Transverse colon (tissue), 4 donors: ENCODE results near the gene CHID1. TPM values are rescaled to one million over a fixed set of nuclear protein-coding genes. Genes with fewer than 3 reads are reported as not detected.

Experiments
- DNase-seq: peaks from one replicate; pipeline ENCODE4 v3.0.0-alpha.2; 2019
- H3K27ac ChIP-seq, 4 donors: fragments of 200-600 bp; sonication (generic); 2 replicates each; pipeline ENCODE4 v1.5.1; 2016 to 2018; ENCODE audit warnings: inconsistent platforms in 4 of 4
- H3K27me3 ChIP-seq: fragments of 200-600 bp; sonication (generic); 2 replicates; pipeline ENCODE4 v1.5.1; 2017; ENCODE audit warnings: inconsistent platforms
- H3K36me3 ChIP-seq, 4 donors: fragments of 200-600 bp; sonication (generic); 2 replicates each; pipeline ENCODE4 v1.5.1; 2017 to 2019; ENCODE audit warnings: inconsistent platforms in 4 of 4
- H3K4me1 ChIP-seq, 4 donors: fragments of 200-600 bp; sonication (generic); 2 replicates each; pipeline ENCODE4 v1.5.1; 2017 to 2020; ENCODE audit warnings: inconsistent platforms in 4 of 4
- H3K4me3 ChIP-seq, 4 donors: fragments of 200-600 bp; sonication (generic); 1 replicate in 1 of 4; 2 replicates in 3 of 4; pipeline versions ENCODE4 v1.5.1 to v1.6.1; 2017 to 2019; ENCODE audit warnings: inconsistent platforms in 4 of 4
- H3K9me3 ChIP-seq, 2 donors: fragments of 200-600 bp; sonication (generic); 2 replicates each; pipeline ENCODE4 v1.5.1; 2017 to 2019; ENCODE audit warnings: inconsistent platforms in 2 of 2
- CTCF ChIP-seq, 5 experiments: fragments of 200-600 bp in 3 of 5; fragments of 450-650 bp in 2 of 5; sonication (generic) in 3 of 5; IDR thresholded peaks; 1 replicate in 2 of 5; 2 replicates in 3 of 5; pipeline ENCODE4 v1.5.1; 2016 to 2017; ENCODE audit warnings: antibody characterized with exemption in 5 of 5, inconsistent platforms in 3 of 5, mild to moderate bottlenecking in 2 of 5, moderate library complexity in 1 of 5
- EP300 ChIP-seq: sonication (generic); formaldehyde crosslinking; IDR thresholded peaks from one replicate; pipeline ENCODE4 v1.6.1; 2017; ENCODE audit warnings: antibody characterized with exemption, low read depth
- POLR2A ChIP-seq: fragments of 450-650 bp; IDR thresholded peaks from one replicate; pipeline ENCODE4 v1.6.1; 2016; ENCODE audit warnings: antibody characterized with exemption, mild to moderate bottlenecking, moderate library complexity
- POLR2AphosphoS5 ChIP-seq, 3 donors: sonication (generic); formaldehyde crosslinking; IDR thresholded peaks; one replicate each; pipeline ENCODE4 v1.6.1; 2016; ENCODE audit warnings: antibody characterized with exemption in 3 of 3
- WGBS, 2 donors: methylation state at CpG; one replicate each; pipeline ENCODE4 v1.1.5; 2018; ENCODE audit warnings: low coverage in 1 of 2; 5-methylcytosine and 5-hydroxymethylcytosine counted together
- in situ Hi-C, 4 donors: fragments of 200-750 bp; cut with MboI; loops; one replicate each; pipeline versions ENCODE4 v1.15.0 to v1.15.1; 2017; ENCODE audit warnings: low sequenced_read_pairs in 3 of 4, low pct_ligation_motif_present in 1 of 4, low pct_unique_long_range_greater_than_20kb in 1 of 4
- intact Hi-C: fragments of 100-400 bp; cut with DNase I; formaldehyde crosslinking; loops from one replicate; pipeline ENCODE4 v1.15.1; 2023; ENCODE audit warnings: low total_unique reads
- total RNA-seq, 4 donors: library from RNA; depleted of rRNA; stranded (reverse); fragments of >200 nt; gene quantifications; one replicate each; pipeline ENCODE4 v1.1.0, GENCODE V29; 2016

Gene CHID1
- total RNA-seq, 4 donors from 2014 or later = 15.3 to 58.2 (median 41.4) TPM

GRCh38 chr11:858053-858761 lies 52.4 kb downstream of the CHID1 start:
- intact Hi-C loops (loop anchor here (1.0 to 10.0 kb wide), 2 partner anchors 28 to 197 kb away; no protein-coding TSS in a partner anchor), in situ Hi-C loops (loop anchor here in 2 of 4 donors (25.0 kb wide), 1 partner anchor 179 kb away; the partner anchor contains the start of gene MUC6 (in 2 of the 2))
- Histone ChIP-seq H3K9me3 (no peaks in the 10 kb centered on the region), H3K4me1 (peaks cover 13 to 22% (median 15%) of the 10 kb centered on the region in 4 donors), H3K27me3 (peaks cover 24% of the 10 kb centered on the region), H3K36me3 (no peaks in the 10 kb centered on the region), H3K27ac (no peak overlapping the region), H3K4me3 (no peak overlapping the region)
- WGBS, 2 donors = 66 to 81% methylated on average over 7 to 26 of the region's 27 CpGs
- no peak for TF ChIP-seq CTCF (IDR thresholded peaks at IDR 0.05)
- no peak for TF ChIP-seq POLR2A
- no peak for TF ChIP-seq POLR2AphosphoS5 (IDR thresholded peaks at IDR 0.05)
- TF ChIP-seq EP300 = no peak
- no peak for DNase-seq

- in situ Hi-C loops (loop anchor here in 2 of 4 donors (25.0 kb wide), 1 partner anchor 181 kb away; the partner anchor contains the start of gene MUC6 (in 2 of the 2)), intact Hi-C loops (loop anchor here (10.0 kb wide), 1 partner anchor 198 kb away; no protein-coding TSS in a partner anchor)
- no peak overlapping the region for H3K4me3 ChIP-seq
- TF ChIP-seq CTCF (IDR thresholded peaks at IDR 0.05) = no peak
- TF ChIP-seq POLR2A = no peak
- TF ChIP-seq POLR2AphosphoS5 (IDR thresholded peaks at IDR 0.05) = no peak
- 63% methylated on average over 7 of the region's 8 CpGs; no CpG with 5 or more reads in 1 of the 2 donors for WGBS, 2 donors
- DNase-seq = no peak
- H3K27ac ChIP-seq = no peak overlapping the region
- H3K4me1 ChIP-seq = peaks cover 9 to 16% (median 11%) of the 10 kb centered on the region in 4 donors
- H3K36me3 ChIP-seq = no peaks in the 10 kb centered on the region
- peaks cover 8% of the 10 kb centered on the region for H3K27me3 ChIP-seq
- H3K9me3 ChIP-seq = no peaks in the 10 kb centered on the region
Measured at GRCh38 chr11:856397-856796, 54.2 kb downstream of the CHID1 start.

GRCh38 chr11:855796-856195 lies 54.8 kb downstream of the CHID1 start:
- DNase-seq = no peak
- intact Hi-C loops (loop anchor here (10.0 kb wide), 1 partner anchor 199 kb away; no protein-coding TSS in a partner anchor), in situ Hi-C loops (loop anchor here in 2 of 4 donors (25.0 kb wide), 1 partner anchor 182 kb away; the partner anchor contains the start of gene MUC6 (in 2 of the 2))
- no peak overlapping the region for H3K27ac ChIP-seq
- H3K9me3 ChIP-seq = no peaks in the 10 kb centered on the region
- H3K4me1 ChIP-seq = peaks cover 9 to 16% (median 11%) of the 10 kb centered on the region in 4 donors
- H3K36me3 ChIP-seq = no peaks in the 10 kb centered on the region
- peaks cover 9% of the 10 kb centered on the region for H3K27me3 ChIP-seq
- WGBS, 2 donors = 87% methylated on average over 4 of the region's 12 CpGs; no CpG with 5 or more reads in 1 of the 2 donors
- TF ChIP-seq CTCF (IDR thresholded peaks at IDR 0.05) = no peak
- no peak for TF ChIP-seq POLR2AphosphoS5 (IDR thresholded peaks at IDR 0.05)
- TF ChIP-seq POLR2A = no peak
- no peak for TF ChIP-seq EP300
- no peak overlapping the region for H3K4me3 ChIP-seq

GRCh38 chr11:855330-855674 lies 55.3 kb downstream of the CHID1 start:
- WGBS, 2 donors = 88% methylated on average over 7 of the region's 7 CpGs; no CpG with 5 or more reads in 1 of the 2 donors

More at GRCh38 chr11:855330-855674, 55.3 kb downstream of the CHID1 start:
- no peaks in the 10 kb centered on the region for H3K36me3 ChIP-seq
- H3K4me1 ChIP-seq = peaks cover 9 to 17% (median 13%) of the 10 kb centered on the region in 4 donors
- TF ChIP-seq EP300 (no peak), CTCF (IDR thresholded peaks at IDR 0.05) (no peak), POLR2A (no peak), POLR2AphosphoS5 (IDR thresholded peaks at IDR 0.05) (no peak)
- no peaks in the 10 kb centered on the region for H3K9me3 ChIP-seq
- intact Hi-C loops = loop anchor here (10.0 kb wide), 1 partner anchor 199 kb away; no protein-coding TSS in a partner anchor
- no peak for DNase-seq
- H3K27me3 ChIP-seq = peaks cover 12% of the 10 kb centered on the region
- in situ Hi-C loops = loop anchor here in 2 of 4 donors (25.0 kb wide), 1 partner anchor 182 kb away; the partner anchor contains the start of gene MUC6 (in 2 of the 2)
- no peak overlapping the region for H3K4me3 ChIP-seq
- H3K27ac ChIP-seq = no peak overlapping the region
